Measurements from ENCODE around the gene NAT16. TPM values are rescaled to one million over a fixed set of nuclear protein-coding genes. Genes with fewer than 3 reads are reported as not detected.

NAT16 gene
- total RNA-seq, 1 donor from 2014 or later, result not detected

DNA sequence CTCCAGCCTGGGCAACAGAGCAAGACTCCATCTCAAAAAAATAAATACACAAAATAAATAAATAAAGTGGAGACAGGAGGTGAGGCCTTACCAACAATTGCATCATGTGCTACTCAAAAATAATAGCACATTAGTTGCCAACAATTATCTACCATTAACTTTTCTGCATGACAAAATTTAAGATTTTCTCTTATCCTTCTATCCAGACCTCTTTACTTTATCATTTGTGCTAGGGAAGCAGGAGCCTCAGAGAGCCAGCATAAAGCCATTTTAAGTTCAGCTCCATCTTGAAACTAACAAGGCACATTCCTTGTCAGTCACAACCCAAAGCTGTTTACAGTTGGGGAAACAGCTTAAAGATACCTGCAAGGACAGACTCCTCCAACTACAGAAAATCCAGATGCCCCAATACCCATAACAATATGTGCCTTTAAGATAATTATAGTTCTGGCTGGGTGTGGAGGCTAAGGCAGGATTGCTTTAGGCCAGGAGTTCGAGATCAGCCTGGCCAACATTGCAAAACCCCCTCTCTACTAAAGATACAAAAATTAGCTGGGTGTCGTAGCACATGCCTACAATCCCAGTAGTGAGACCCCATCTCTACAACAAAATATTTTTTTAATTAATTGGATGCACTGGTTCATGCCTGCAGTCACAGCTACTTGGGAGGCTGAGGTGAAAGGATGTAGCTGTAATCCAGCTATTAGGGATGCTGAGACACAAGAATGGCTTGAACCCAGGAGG is 28.0 kb downstream of the NAT16 start:
- intact Hi-C loops (cut with DNase I), result no loop called here
- peaks cover 15% of the 10 kb centered on the region for H3K4me1 ChIP-seq

DNA sequence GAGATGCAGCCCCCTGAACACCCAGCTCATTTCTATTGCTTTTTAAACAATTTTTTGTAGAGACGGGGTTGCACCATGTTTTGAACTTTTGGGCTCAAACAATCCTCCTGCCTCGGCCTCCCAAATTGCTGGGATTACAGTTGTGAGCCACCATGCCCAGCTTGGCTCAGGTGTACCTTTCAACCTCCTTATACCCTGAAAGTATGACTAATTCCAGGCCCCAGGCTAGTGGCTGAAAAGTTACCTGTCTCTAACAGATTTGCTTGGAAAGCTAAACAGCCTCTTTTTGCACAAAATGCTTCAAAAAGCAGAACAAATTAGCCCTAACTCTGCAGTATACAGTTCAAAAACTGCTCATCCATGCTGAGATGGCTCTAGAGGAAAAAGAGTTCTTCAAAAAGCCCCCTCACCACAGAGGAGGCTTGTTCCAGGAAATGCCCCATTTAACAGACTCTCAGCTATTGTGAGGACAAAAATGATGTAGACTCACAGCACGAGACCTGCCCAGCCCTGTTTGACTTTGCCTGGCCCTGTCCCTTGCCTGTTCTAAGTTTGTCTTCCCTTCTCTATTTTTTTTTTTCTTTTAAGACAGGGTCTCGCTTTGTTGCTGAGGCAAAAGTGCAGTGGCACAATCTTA is 39.2 kb downstream of the NAT16 start:
- no peak for DNase-seq (ENCODE audit: extremely low spot score in 2 of 2)
- no peak overlapping the region for H3K27ac ChIP-seq
- peaks cover 6% of the 10 kb centered on the region for H3K4me1 ChIP-seq
- H3K4me3 ChIP-seq, result no peak overlapping the region
- no peaks in the 10 kb centered on the region for H3K36me3 ChIP-seq
- intact Hi-C loops (cut with DNase I), result no loop called here
- TF ChIP-seq POLR2AphosphoS5 (IDR thresholded peaks at IDR 0.05; ENCODE audit: insufficient read depth in 1 of 2, low read depth in 1 of 2), result no peak
- TF ChIP-seq, protein P1, sequence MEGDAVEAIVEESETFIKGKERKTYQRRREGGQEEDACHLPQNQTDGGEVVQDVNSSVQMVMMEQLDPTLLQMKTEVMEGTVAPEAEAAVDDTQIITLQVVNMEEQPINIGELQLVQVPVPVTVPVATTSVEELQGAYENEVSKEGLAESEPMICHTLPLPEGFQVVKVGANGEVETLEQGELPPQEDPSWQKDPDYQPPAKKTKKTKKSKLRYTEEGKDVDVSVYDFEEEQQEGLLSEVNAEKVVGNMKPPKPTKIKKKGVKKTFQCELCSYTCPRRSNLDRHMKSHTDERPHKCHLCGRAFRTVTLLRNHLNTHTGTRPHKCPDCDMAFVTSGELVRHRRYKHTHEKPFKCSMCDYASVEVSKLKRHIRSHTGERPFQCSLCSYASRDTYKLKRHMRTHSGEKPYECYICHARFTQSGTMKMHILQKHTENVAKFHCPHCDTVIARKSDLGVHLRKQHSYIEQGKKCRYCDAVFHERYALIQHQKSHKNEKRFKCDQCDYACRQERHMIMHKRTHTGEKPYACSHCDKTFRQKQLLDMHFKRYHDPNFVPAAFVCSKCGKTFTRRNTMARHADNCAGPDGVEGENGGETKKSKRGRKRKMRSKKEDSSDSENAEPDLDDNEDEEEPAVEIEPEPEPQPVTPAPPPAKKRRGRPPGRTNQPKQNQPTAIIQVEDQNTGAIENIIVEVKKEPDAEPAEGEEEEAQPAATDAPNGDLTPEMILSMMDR (IDR thresholded peaks at IDR 0.05), result no peak
- TF ChIP-seq POLR2A (IDR thresholded peaks at IDR 0.05), result no peak
- H3K27me3 ChIP-seq, result no peaks in the 10 kb centered on the region
- H3K9me3 ChIP-seq, result no peaks in the 10 kb centered on the region

More for the DNA sequence above, 28.0 kb downstream of the NAT16 start:
- H3K4me3 ChIP-seq, result no peak overlapping the region
- TF ChIP-seq POLR2A (IDR thresholded peaks at IDR 0.05) (no peak), POLR2AphosphoS5 (IDR thresholded peaks at IDR 0.05; ENCODE audit: insufficient read depth in 1 of 2, low read depth in 1 of 2) (no peak)
- TF ChIP-seq, protein P1 (IDR thresholded peaks at IDR 0.05), result no peak
- no peaks in the 10 kb centered on the region for H3K36me3 ChIP-seq
- H3K27me3 ChIP-seq, result no peaks in the 10 kb centered on the region
- H3K27ac ChIP-seq, result no peak overlapping the region
- DNase-seq (ENCODE audit: extremely low spot score in 2 of 2), result no peak
- no peaks in the 10 kb centered on the region for H3K9me3 ChIP-seq

DNA sequence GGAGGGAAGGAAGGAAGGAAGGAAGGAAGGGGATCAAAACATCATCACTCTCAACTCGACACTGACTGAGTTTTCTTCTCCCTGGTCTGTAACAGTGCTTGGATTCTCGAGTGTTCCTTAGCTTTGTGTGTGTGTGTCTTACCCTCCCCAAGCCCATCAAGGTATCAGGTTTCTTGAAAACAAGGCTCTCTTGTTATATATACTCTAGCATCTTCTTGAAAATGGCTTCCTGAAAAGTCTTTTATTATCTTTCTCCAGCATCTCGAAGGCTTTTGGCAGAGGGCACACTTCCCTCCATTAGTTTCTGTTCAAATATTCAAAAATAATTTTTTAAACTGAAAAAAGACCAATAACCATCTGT is 39.8 kb downstream of the NAT16 start:
- Histone ChIP-seq H3K9me3 (no peaks in the 10 kb centered on the region), H3K4me1 (peaks cover 6% of the 10 kb centered on the region), H3K27me3 (no peaks in the 10 kb centered on the region), H3K36me3 (no peaks in the 10 kb centered on the region), H3K4me3 (no peak overlapping the region), H3K27ac (no peak overlapping the region)
- no peak for DNase-seq (ENCODE audit: extremely low spot score in 2 of 2)
- intact Hi-C loops (cut with DNase I), result no loop called here
- TF ChIP-seq POLR2AphosphoS5 (IDR thresholded peaks at IDR 0.05; ENCODE audit: insufficient read depth in 1 of 2, low read depth in 1 of 2) (no peak), POLR2A (IDR thresholded peaks at IDR 0.05) (no peak)
- TF ChIP-seq, protein P1 (IDR thresholded peaks at IDR 0.05), result no peak

DNA sequence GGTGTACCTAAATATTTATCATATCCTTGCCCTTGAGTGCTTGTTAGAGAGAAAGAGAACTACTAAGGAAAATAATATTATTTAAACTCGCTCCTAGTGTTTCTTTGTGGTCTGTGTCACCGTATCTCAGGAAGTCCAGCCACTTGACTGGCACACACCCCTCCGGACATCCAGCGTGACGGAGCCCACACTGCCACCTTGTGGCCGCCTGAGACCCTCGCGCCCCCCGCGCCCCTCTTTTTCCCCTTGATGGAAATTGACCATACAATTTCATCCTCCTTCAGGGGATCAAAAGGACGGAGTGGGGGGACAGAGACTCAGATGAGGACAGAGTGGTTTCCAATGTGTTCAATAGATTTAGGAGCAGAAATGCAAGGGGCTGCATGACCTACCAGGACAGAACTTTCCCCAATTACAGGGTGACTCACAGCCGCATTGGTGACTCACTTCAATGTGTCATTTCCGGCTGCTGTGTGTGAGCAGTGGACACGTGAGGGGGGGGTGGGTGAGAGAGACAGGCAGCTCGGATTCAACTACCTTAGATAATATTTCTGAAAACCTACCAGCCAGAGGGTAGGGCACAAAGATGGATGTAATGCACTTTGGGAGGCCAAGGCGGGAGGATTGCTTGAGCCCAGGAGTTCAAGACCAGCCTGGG is 41.8 kb downstream of the NAT16 start:
- Histone ChIP-seq H3K9me3 (no peaks in the 10 kb centered on the region), H3K27me3 (no peaks in the 10 kb centered on the region), H3K4me1 (peaks cover 6% of the 10 kb centered on the region), H3K27ac (peak overlapping the region; percentile 64), H3K36me3 (no peaks in the 10 kb centered on the region), H3K4me3 (peak overlapping the region in 1 of 2 donors; percentile 9)
- DNase-seq (ENCODE audit: extremely low spot score in 2 of 2), result peak in 1 of 2 donors; percentile 97
- intact Hi-C loops (cut with DNase I), result loop anchor here (5.0 kb wide), 1 partner anchor 41 kb away; no protein-coding TSS in a partner anchor
- no peak for TF ChIP-seq POLR2A (IDR thresholded peaks at IDR 0.05)
- TF ChIP-seq POLR2AphosphoS5 (IDR thresholded peaks at IDR 0.05; ENCODE audit: insufficient read depth in 1 of 2, low read depth in 1 of 2), result peak; percentile 64 to 76
- TF ChIP-seq, protein P1 (IDR thresholded peaks at IDR 0.05), result peak; percentile 57 to 87 (median 70)
